ENCODE data around the gene CDH23. TPM values are rescaled to one million over a fixed set of nuclear protein-coding genes. Genes with fewer than 3 reads are reported as not detected.

Gene CDH23
- total and polyA plus RNA-seq, 4 experiments from 2014 or later = 1.8 to 5.4 (median 3.6) TPM

- H3K36me3 Mint-ChIP-seq = peaks cover 0 to 3% of the 10 kb centered on the region in 2 donors
- Histone ChIP-seq H3K4me1 (ENCODE audit: insufficient read depth, low read length) (peaks cover 35% of the 10 kb centered on the region), H3K27me3 (ENCODE audit: insufficient read depth, low read length) (no peaks in the 10 kb centered on the region), H3K9me3 (ENCODE audit: control insufficient read depth in 1 of 2, low read length in 2 of 2) (no peaks in the 10 kb centered on the region), H3K4me3 (ENCODE audit: low read length in 2 of 2) (no peak overlapping the region), H3K36me3 (ENCODE audit: insufficient read depth, low read length) (no peaks in the 10 kb centered on the region), H3K27ac (ENCODE audit: low read depth, low read length) (no peak overlapping the region)
- H3K4me3 Mint-ChIP-seq = no peak overlapping the region
- no peak overlapping the region for H3K27ac Mint-ChIP-seq
- peak in 1 of 5 donors; percentile 12 for DNase-seq
- peaks cover 0 to 8% (median 5%) of the 10 kb centered on the region in 8 donors for H3K9me3 Mint-ChIP-seq
- no peaks in the 10 kb centered on the region for H3K27me3 Mint-ChIP-seq
- ChIA-PET CTCF (ENCODE audit: partially characterized antibody) (interaction anchor here (1.1 to 21.0 kb wide), 4 partner anchors 8 to 373 kb away, joined by 3 to 379 read pairs (median 73); partner anchors contain the start of gene VSIR), POLR2A (ENCODE audit: partially characterized antibody) (interaction anchor here (1.2 to 8.3 kb wide), 3 partner anchors 24 to 79 kb away, joined by 3 to 83 read pairs (median 4); partner anchors contain the start of gene VSIR)
- intact Hi-C loops (cut with micrococcal nuclease) = no loop called here
- peaks cover 14 to 39% (median 24%) of the 10 kb centered on the region in 4 donors for H3K4me1 Mint-ChIP-seq
These were observed 296.0 kb downstream of the CDH23 start for GRCh38 chr10:71692598-71693306.

- Mint-ChIP-seq H3K9me3 (peaks cover 0 to 2% (median 0%) of the 10 kb centered on the region in 8 donors), H3K4me3 (peak overlapping the region in 3 of 8 donors; percentile 61 to 82 (median 64)), H3K27me3 (no peaks in the 10 kb centered on the region), H3K27ac (peak overlapping the region in 2 of 7 donors; percentile 8 to 24), H3K36me3 (no peaks in the 10 kb centered on the region), H3K4me1 (peaks cover 17 to 45% (median 28%) of the 10 kb centered on the region in 4 donors)
- no peaks in the 10 kb centered on the region for H3K9me3 ChIP-seq (ENCODE audit: control insufficient read depth in 1 of 2, low read length in 2 of 2)
- H3K36me3 ChIP-seq (ENCODE audit: insufficient read depth, low read length) = no peaks in the 10 kb centered on the region
- ChIA-PET CTCF (ENCODE audit: partially characterized antibody) (interaction anchor here (1.1 to 21.0 kb wide), 6 partner anchors 14 to 373 kb away, joined by 3 to 379 read pairs (median 35); partner anchors contain the start of gene VSIR), POLR2A (ENCODE audit: partially characterized antibody) (interaction anchor here (0.8 to 8.3 kb wide), 5 partner anchors 23 to 78 kb away, joined by 3 to 83 read pairs (median 4); partner anchors contain the start of gene VSIR)
- no peak overlapping the region for H3K4me3 ChIP-seq (ENCODE audit: low read length in 2 of 2)
- no peak overlapping the region for H3K27ac ChIP-seq (ENCODE audit: low read depth, low read length)
- DNase-seq = no peak
- H3K27me3 ChIP-seq (ENCODE audit: insufficient read depth, low read length) = no peaks in the 10 kb centered on the region
- H3K4me1 ChIP-seq (ENCODE audit: insufficient read depth, low read length) = peaks cover 41% of the 10 kb centered on the region
- intact Hi-C loops (cut with micrococcal nuclease) = no loop called here
These were observed 296.7 kb downstream of the CDH23 start for GRCh38 chr10:71693377-71693776.

GRCh38 chr10:71694039-71694501, 297.4 kb downstream of the CDH23 start:
- H3K27me3 Mint-ChIP-seq = no peaks in the 10 kb centered on the region
- ChIA-PET POLR2A (ENCODE audit: partially characterized antibody) (interaction anchor here (0.8 to 8.3 kb wide), 13 partner anchors 12 to 81 kb away, joined by 3 to 83 read pairs (median 4); partner anchors contain the start of gene VSIR), CTCF (ENCODE audit: partially characterized antibody) (interaction anchor here (0.9 to 21.0 kb wide), 12 partner anchors 8 to 379 kb away, joined by 3 to 379 read pairs (median 14); partner anchors contain the start of gene VSIR)
- no peak overlapping the region for H3K4me3 ChIP-seq (ENCODE audit: low read length in 2 of 2)
- no peaks in the 10 kb centered on the region for H3K27me3 ChIP-seq (ENCODE audit: insufficient read depth, low read length)
- no peaks in the 10 kb centered on the region for H3K9me3 ChIP-seq (ENCODE audit: control insufficient read depth in 1 of 2, low read length in 2 of 2)
- H3K27ac ChIP-seq (ENCODE audit: low read depth, low read length) = no peak overlapping the region
- H3K4me1 ChIP-seq (ENCODE audit: insufficient read depth, low read length) = peaks cover 48% of the 10 kb centered on the region
- no peaks in the 10 kb centered on the region for H3K36me3 Mint-ChIP-seq
- intact Hi-C loops (cut with micrococcal nuclease) = no loop called here
- no peaks in the 10 kb centered on the region for H3K36me3 ChIP-seq (ENCODE audit: insufficient read depth, low read length)
- peak overlapping the region in 7 of 8 donors; percentile 60 to 82 (median 69) for H3K4me3 Mint-ChIP-seq
- peaks cover 0 to 2% (median 0%) of the 10 kb centered on the region in 8 donors for H3K9me3 Mint-ChIP-seq
- DNase-seq = peak in 1 of 5 donors; percentile 30
- H3K27ac Mint-ChIP-seq = peak overlapping the region in 6 of 7 donors; percentile 55 to 87 (median 68)
- peaks cover 23 to 52% (median 34%) of the 10 kb centered on the region in 4 donors for H3K4me1 Mint-ChIP-seq

GRCh38 chr10:71694567-71694968, 297.8 kb downstream of the CDH23 start:
- no peak overlapping the region for H3K4me3 ChIP-seq (ENCODE audit: low read length in 2 of 2)
- intact Hi-C loops (cut with micrococcal nuclease) = no loop called here
- Mint-ChIP-seq H3K27me3 (no peaks in the 10 kb centered on the region), H3K36me3 (no peaks in the 10 kb centered on the region), H3K4me1 (peaks cover 23 to 55% (median 35%) of the 10 kb centered on the region in 4 donors), H3K27ac (peak overlapping the region in 6 of 7 donors; percentile 59 to 87 (median 68)), H3K9me3 (peaks cover 0 to 2% (median 0%) of the 10 kb centered on the region in 8 donors), H3K4me3 (peak overlapping the region; percentile 57 to 82 (median 68))
- no peaks in the 10 kb centered on the region for H3K27me3 ChIP-seq (ENCODE audit: insufficient read depth, low read length)
- no peak overlapping the region for H3K27ac ChIP-seq (ENCODE audit: low read depth, low read length)
- peak in 2 of 5 donors; percentile 28 to 33 for DNase-seq
- H3K36me3 ChIP-seq (ENCODE audit: insufficient read depth, low read length) = no peaks in the 10 kb centered on the region
- H3K9me3 ChIP-seq (ENCODE audit: control insufficient read depth in 1 of 2, low read length in 2 of 2) = no peaks in the 10 kb centered on the region
- ChIA-PET POLR2A (ENCODE audit: partially characterized antibody) (interaction anchor here (0.6 to 8.3 kb wide), 14 partner anchors 11 to 157 kb away, joined by 3 to 83 read pairs (median 4); partner anchors contain the start of genes PSAP and VSIR), CTCF (ENCODE audit: partially characterized antibody) (interaction anchor here (0.6 to 21.0 kb wide), 13 partner anchors 8 to 380 kb away, joined by 3 to 379 read pairs (median 7); partner anchors contain the start of gene VSIR)
- H3K4me1 ChIP-seq (ENCODE audit: insufficient read depth, low read length) = peaks cover 51% of the 10 kb centered on the region

- no peaks in the 10 kb centered on the region for H3K9me3 ChIP-seq (ENCODE audit: control insufficient read depth in 1 of 2, low read length in 2 of 2)
- Mint-ChIP-seq H3K27me3 (no peaks in the 10 kb centered on the region), H3K27ac (peak overlapping the region in 1 of 7 donors; percentile 57), H3K4me1 (peaks cover 23 to 60% (median 35%) of the 10 kb centered on the region in 4 donors), H3K36me3 (no peaks in the 10 kb centered on the region), H3K4me3 (peak overlapping the region in 1 of 8 donors; percentile 17), H3K9me3 (peaks cover 0 to 2% (median 0%) of the 10 kb centered on the region in 8 donors)
- H3K4me3 ChIP-seq (ENCODE audit: low read length in 2 of 2) = no peak overlapping the region
- intact Hi-C loops (cut with micrococcal nuclease) = loop anchor here (1.0 to 5.0 kb wide), 3 partner anchors 78 to 381 kb away; partner anchors contain the start of gene VSIR
- H3K27ac ChIP-seq (ENCODE audit: low read depth, low read length) = no peak overlapping the region
- DNase-seq = peak in 1 of 5 donors; percentile 26
- H3K4me1 ChIP-seq (ENCODE audit: insufficient read depth, low read length) = peaks cover 51% of the 10 kb centered on the region
- H3K27me3 ChIP-seq (ENCODE audit: insufficient read depth, low read length) = no peaks in the 10 kb centered on the region
- ChIA-PET POLR2A (ENCODE audit: partially characterized antibody) (interaction anchor here (0.7 to 8.3 kb wide), 13 partner anchors 10 to 76 kb away, joined by 3 to 83 read pairs (median 5); partner anchors contain the start of gene VSIR), CTCF (ENCODE audit: partially characterized antibody) (interaction anchor here (0.8 to 21.0 kb wide), 30 partner anchors 10 to 381 kb away, joined by 3 to 379 read pairs (median 6); partner anchors contain the start of genes C10orf105 and VSIR)
- H3K36me3 ChIP-seq (ENCODE audit: insufficient read depth, low read length) = no peaks in the 10 kb centered on the region
These were observed 299.1 kb downstream of the CDH23 start for GRCh38 chr10:71695502-71696476.

Measured in CD4-positive, alpha-beta memory T cell (primary cell).